AG10803 (cell line): ENCODE data around the gene FRS3.
A peak's percentile ranks its signal among the peaks of the same experiment; 100 is the strongest.

Experiments used
- DNase-seq: peaks from one replicate; pipeline ENCODE4 v3.0.0; 2010; ENCODE audit warnings: low read depth
- H3K4me3 ChIP-seq: 2 replicates; pipeline ENCODE4 v1.5.1; 2011; ENCODE audit warnings: mild to moderate bottlenecking, low read length, control low read depth
- CTCF ChIP-seq: conservative IDR thresholded peaks from 2 replicates; pipeline ENCODE4 v1.5.1; 2011; ENCODE audit warnings: mild to moderate bottlenecking, low read length, control low read depth, inconsistent platforms

FRS3 gene

GRCh38 chr6:41784581-41785171 lies 5.0 kb upstream of the FRS3 start:
- no peak overlapping the region for H3K4me3 ChIP-seq
- TF ChIP-seq CTCF, result no peak
- no peak for DNase-seq

GRCh38 chr6:41783106-41783780 lies 3.5 kb upstream of the FRS3 start:
- DNase-seq, result no peak
- H3K4me3 ChIP-seq, result no peak overlapping the region
- no peak for TF ChIP-seq CTCF

- TF ChIP-seq CTCF, result no peak
- DNase-seq, result no peak
- H3K4me3 ChIP-seq, result no peak overlapping the region; the same call in 1 of the 2 replicates
Measured at GRCh38 chr6:41781366-41781730, 1.6 kb upstream of the FRS3 start.

GRCh38 chr6:41780551-41781365 lies 1.1 kb upstream of the FRS3 start, which contains the start of gene PRICKLE4:
TSS of gene PRICKLE4 (plus strand) at chr6:41780782. CDS start at chr6:41783474, 2,692 bp downstream.
- no peak for DNase-seq
- peak within 1 kb of the TSS; percentile 79 for H3K4me3 ChIP-seq
- no peak for TF ChIP-seq CTCF

GRCh38 chr6:41779336-41779735 lies 364 bp downstream of the FRS3 start:
- no peak for DNase-seq
- peak overlapping the region; percentile 79 for H3K4me3 ChIP-seq
- no peak for TF ChIP-seq CTCF

GRCh38 chr6:41778895-41779294 lies 805 bp downstream of the FRS3 start:
- no peak for DNase-seq
- no peak for TF ChIP-seq CTCF
- peak overlapping the region; percentile 79 for H3K4me3 ChIP-seq
